Mesenteric fat pad (tissue), 1 donor: ENCODE measurements around the gene BIN2. TPM values are rescaled to one million over a fixed set of nuclear protein-coding genes. Genes with fewer than 3 reads are reported as not detected.

Experiments
- DNase-seq: peaks from one replicate; pipeline ENCODE4 v3.0.0-alpha.2; 2020; ENCODE audit warnings: low spot score
- long read RNA-seq: library from polyadenylated mRNA; unstranded; transcript quantifications from one replicate; pipeline ENCODE4 v2.0.0, GENCODE V29; 2020
- total RNA-seq: library from RNA; stranded (reverse); fragmentation: NEBNext Ultra II Directional; extraction: Animal tissue kit (Norgen Biotek cat#: 25700); gene quantifications from one replicate; pipeline ENCODE4 v1.2.1, GENCODE V29; 2021
- donor health status: DM: yes; HTN: yes; CAD: no.

BIN2 gene
- total RNA-seq, result 14.4 TPM
- long read RNA-seq, transcript BIN2-210 (13 exons, 2,255 nt), result major isoform, 21 of 38 reads
- long read RNA-seq, partial matches to known transcripts, result 7 of 38 reads
- long read RNA-seq, other reads (novel, unspliced or antisense), result 5 of 38 reads

- peak; percentile 89 for DNase-seq
These were observed at the start of gene BIN2 for GRCh38 chr12:51323966-51324895. BIN2 (minus strand) TSS chr12:51324174; CDS start chr12:51324102, 72 bp downstream.

GRCh38 chr12:51373187-51373586 lies 49.2 kb upstream of the BIN2 start:
- no peak for DNase-seq

DNA sequence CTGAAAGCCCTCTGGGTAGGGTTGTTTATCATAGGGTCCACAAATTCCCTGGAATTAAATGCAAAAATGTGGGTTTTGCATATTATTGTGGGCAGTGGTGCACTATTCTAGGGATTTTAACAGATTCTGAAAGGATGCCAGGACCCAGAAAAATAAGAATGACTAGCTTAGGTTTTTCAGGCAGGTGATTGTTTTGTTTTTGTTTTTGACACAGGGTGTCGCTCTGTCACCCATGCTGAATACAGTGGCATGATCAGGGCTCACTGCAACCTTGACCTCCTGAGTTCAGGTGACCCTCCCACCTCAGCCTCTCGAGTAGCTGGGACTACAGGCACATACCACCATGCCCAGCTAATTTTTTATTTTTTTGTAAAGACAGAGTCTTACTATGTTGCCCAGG lies 48.0 kb upstream of the BIN2 start:
- no peak for DNase-seq

DNA sequence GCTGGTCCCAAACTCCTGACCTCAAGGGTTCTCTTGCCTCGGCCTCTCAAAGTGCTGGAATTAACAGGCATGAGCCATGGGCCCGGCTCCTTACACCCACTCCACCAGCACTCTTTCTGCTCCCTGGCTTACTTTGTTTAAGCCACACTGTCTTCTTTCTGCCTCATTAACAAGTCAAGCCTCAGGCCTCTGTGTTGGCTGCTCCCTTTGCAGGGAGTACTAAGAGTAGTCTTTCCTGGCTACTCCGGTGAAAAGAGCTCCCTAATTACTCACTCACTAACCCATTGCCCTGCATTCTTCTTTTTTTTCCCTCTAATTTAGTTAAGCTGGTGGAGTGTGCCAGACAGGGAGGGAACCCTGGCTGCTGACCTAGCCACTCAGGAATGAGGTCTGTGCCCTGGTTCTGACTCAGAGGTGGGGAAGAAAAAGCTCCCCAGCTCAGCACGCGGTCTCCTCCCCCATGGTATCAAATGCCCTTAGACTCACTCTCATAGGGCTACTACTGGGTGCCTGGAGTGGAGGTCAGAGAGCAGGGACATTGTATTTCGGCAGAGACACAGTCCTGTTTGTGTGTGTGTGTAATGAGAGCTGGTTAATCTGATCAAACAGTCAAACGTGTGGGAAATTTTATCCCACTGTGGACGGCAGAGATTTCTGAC lies 47.5 kb upstream of the BIN2 start:
- DNase-seq, result no peak

DNA sequence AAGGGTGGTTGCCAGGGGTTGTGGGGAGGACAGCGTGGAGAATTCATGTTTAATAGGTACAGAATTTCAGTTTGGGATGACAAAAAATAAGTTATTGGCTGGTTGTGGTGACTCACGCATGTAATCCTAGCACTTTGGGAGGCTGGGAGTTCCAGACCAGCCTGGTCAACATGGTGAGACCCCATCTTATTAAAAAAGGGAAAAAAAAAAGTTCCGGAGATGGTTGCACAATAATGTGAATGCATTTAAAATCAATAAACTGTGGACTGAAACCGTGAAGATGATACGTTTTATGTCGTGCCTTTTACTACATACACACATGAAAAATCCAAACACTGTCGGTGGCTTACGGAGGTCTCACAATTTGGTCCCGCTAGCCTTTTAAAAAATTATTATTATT lies 46.7 kb upstream of the BIN2 start:
- DNase-seq, result no peak

DNA sequence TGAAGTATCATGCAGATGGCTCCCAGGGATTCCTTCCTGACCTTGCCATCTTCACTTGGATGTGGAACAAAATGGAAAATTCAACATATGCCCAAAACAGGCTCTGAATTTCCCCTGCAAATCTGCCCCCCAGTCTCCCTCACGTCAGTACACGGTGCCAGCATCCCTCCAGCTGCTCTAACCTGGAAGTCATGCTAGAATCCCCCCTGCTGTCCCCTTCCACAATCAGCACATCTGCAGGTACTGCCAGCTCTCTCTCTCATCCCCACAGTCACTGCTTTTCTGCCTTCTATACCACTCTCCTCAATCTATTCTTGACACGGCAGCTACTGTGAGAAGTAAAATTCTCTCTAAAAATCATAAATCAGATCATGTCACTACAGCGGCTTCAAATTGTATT lies 45.6 kb upstream of the BIN2 start:
- DNase-seq, result no peak

DNA sequence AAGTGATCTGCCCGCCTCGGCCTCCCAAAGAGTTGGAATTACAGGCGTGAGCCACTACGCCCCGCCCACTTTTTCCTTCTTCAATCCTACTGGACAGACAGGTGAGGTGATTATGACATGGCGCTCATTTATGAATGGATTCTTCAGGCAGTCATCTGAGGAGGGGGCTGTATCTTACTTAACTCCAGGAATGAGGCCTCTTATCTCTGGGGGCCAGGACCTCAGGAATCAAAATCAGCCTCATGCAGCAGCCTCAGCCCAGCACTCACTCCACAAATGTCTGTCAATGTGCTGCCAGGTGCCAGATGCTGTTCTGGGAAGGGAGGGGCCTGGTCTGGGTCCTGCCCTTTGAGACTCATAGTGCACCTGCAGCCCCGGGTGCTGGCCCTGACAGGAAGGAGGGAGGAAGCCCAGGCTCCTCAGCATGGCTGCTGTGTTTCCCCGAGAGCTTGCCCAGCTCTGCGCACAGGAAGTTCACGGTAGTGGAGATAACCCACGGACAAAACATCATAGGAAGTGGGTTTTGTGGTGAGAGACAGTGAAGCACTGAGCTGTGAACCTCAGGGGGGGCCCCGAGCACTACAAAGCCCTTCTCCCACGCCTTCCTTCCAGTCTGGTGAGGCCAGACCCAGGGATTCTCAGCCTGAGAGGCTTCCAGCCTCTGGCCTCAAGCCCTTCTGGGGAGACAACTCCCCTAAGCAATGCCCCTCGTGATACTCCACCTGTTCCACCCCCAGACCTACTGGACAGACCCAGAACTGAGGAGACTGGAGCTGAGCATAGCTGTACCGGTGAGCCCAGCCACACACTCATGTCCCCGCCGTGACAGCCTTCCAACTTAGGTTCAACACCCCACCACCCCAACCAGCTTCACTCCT lies 44.9 kb upstream of the BIN2 start:
- DNase-seq, result no peak

GRCh38 chr12:51365276-51365675 lies 41.3 kb upstream of the BIN2 start:
- DNase-seq, result no peak

GRCh38 chr12:51364001-51364400 lies 40.0 kb upstream of the BIN2 start:
- no peak for DNase-seq

GRCh38 chr12:51362747-51363342 lies 38.9 kb upstream of the BIN2 start:
- no peak for DNase-seq

DNA sequence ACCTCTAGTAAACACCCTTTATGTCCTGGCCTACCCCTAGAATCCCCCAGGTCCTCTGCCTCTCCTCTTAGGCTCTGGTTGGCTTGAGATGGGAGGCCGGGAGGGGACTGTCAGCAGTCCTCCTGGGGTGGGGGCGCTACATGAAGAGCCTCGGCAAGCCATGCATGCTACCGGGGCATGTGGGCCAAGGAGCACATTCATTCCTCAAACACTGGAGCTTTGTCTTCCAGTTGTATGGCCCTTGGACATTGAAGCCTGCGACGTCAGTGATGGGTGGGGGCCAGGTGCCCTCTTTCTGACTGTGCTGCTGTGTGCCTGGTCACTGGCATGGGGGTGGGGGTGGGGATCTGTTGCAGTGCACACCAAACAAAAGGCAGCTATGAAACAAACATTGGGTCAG lies 38.3 kb upstream of the BIN2 start:
- no peak for DNase-seq

DNA sequence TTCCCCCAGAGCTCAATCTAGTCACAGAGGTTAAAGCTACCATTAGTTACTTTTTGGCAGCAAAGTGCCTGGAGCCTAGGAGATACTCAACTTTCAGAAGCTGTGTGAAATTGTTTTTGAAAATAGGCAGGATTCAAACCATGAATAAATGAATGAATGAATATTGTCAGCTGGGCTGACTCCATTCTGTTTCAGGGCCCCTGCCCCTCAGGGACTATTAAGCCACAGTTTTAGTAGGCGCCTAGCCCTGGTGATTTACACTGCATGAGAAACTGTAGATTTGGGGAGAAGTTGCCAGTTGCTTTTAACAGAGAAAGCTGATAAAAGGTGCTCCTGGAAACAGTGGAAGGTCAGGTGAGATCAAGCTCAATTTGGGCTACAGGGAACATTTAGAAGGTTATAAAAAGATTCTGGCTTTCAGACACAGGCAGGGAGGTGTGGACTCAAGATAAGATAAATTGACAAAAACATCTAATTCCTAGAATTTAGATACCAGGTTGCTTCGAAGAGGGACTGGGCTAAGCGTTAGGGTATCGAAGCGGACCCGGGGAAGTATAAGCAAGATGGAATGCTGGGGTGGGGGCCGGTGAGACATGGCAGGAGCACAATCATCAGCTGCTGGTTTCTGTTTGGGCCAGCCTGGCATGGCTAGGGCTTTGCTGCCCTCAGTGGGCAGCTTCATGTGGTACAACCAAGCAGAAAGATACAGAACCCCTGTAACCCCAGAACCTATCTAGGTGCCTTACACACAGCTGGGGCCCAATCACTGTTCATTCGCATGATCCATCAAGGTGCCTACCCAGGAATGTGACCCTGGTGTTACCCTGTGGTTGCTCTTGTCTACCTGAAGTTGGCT lies 37.4 kb upstream of the BIN2 start:
- no peak for DNase-seq

- DNase-seq, result no peak
These were observed 36.3 kb upstream of the BIN2 start for GRCh38 chr12:51360315-51360714.

GRCh38 chr12:51359851-51360250 lies 35.9 kb upstream of the BIN2 start:
- no peak for DNase-seq

- DNase-seq, result no peak
These were observed 34.5 kb upstream of the BIN2 start for GRCh38 chr12:51358496-51358895.

DNA sequence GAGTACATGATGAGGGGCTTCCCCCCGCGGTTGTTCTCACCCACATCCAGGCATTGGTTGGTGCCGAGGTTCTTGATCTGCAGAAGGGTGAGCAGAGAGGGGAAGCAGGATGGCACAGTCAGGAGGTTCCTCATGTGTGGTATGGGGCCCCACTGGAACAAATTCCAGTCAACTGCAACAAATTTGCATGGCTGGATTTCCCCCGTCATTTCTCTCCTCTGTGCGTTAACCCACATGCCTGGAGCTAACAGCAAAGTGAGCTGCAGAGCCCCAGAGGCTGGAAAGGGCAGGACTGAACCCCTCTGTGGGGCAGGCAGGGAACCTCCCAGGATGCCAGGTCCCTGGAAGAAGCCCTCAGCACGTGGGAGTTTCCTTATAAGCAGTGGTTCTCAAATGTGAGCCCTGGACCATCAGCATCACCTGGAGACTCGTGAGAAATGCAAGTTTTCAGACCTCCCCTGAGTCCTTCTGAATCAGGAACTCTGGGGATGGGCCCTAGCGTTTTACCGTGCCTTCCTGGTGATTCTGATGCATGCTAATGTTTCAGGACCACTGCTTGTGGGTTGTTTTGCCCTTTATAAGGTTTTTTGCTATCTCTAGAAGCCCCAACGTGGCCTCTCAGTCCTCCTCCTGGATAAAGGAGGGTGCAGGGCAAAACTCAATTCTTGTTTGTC lies 33.5 kb upstream of the BIN2 start:
- DNase-seq, result no peak

DNA sequence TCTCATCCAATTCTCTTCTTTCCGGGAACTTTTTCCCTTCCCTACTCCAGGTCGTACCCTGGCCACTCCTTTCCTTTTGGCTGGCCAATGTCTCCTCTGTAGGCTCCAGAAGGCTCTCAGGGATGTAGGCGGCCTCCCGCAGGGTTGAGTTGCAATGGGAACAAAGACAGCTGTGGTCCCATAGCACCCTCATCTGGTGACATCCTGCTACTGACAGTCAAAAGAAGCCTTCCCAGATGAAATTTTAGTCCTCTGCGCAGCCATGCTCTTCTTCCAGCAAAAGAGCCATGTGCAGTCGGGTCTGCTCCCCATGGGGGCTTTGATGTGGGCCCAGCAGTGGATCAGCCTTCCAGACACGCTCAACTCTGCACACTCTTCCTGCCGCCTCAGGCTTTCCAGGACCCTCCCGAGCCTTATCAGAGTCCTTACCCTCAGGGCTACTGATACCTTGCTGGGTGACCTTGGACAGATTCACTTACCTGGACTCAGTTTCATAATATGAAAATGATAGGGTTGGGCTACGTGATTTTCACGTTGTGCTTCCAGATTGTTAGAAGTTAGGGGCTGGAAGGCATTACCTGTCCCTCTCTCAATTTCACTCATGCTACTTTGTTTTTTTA lies 28.0 kb upstream of the BIN2 start:
- DNase-seq, result no peak

DNA sequence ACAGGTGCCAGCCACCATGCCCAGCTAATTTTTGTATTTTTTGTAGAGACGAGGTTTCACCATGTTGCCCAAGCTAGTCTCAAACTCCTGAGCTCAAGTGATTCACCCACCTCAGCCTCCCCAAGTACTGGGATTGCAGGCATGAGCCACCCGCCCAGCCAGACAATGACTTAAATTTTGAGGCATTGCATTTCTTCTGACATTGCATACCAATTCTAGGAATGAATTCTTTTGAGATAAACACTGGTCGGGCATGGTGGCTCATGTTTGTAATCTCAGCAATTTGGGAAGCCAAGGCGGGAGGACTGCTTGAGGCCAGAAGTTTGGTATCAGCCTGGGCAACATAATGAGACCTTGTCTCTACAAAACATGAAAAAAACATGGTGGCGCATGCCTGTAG lies 25.1 kb upstream of the BIN2 start:
- no peak for DNase-seq

- DNase-seq, result no peak
These were observed 24.1 kb upstream of the BIN2 start for GRCh38 chr12:51348116-51348515.
